ENCODE data around the gene OR2C1.

Gene OR2C1

DNA sequence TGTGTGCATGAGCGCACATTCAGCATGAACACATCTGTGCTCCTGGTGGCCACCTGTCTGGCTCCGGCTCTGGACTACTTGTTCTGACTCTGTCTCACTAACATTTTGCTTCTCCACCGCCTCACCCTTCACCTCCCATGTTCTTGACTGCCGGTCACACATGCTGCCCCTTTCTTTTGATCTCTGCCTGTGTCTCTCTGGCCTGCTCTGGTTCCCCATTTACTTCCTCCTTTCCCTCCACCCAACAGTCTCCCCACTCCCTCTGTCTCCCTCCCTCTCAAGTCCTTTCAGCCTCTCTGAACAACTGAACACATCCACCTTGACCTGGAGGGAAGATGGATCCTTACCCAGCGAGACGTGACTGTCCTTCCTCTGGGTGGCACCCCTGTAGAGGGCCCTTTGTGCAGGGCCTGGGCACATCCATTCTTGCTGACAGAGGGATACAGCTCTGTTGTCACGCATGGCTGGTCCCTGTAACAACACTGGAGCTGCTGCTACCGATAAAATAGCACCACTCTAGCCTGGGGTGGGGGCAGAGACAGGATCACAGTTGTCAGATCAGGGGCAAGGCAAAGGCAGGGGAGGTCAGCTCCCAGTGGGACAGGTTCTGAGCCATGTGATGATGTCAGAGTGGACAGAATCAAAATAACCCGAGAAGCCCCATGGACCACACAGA lies 34.1 kb downstream of the OR2C1 start:
- in situ Hi-C loops (cut with HindIII; ENCODE audit: low sequenced_read_pairs), result no loop called here

DNA sequence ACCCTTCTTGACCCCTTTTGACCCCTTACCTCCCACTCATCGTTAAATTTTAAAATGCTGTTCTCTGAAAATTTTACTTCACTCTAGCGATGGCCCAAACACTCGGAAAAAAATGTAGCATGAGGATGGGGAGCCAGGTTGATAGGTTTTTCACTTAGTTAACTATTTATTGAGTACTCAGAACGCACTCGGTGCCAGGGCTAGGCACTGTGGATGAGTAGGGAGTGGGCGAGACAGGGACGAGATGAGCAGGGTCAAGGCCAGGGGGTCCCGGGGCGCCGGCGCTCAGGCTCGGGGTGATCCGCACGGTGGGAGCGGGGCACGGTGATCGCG lies 44.7 kb downstream of the OR2C1 start:
- in situ Hi-C loops (cut with HindIII; ENCODE audit: low sequenced_read_pairs), result loop anchor here (5.0 to 10.0 kb wide), 2 partner anchors 83 to 104 kb away; partner anchors contain the start of gene CLUAP1

DNA sequence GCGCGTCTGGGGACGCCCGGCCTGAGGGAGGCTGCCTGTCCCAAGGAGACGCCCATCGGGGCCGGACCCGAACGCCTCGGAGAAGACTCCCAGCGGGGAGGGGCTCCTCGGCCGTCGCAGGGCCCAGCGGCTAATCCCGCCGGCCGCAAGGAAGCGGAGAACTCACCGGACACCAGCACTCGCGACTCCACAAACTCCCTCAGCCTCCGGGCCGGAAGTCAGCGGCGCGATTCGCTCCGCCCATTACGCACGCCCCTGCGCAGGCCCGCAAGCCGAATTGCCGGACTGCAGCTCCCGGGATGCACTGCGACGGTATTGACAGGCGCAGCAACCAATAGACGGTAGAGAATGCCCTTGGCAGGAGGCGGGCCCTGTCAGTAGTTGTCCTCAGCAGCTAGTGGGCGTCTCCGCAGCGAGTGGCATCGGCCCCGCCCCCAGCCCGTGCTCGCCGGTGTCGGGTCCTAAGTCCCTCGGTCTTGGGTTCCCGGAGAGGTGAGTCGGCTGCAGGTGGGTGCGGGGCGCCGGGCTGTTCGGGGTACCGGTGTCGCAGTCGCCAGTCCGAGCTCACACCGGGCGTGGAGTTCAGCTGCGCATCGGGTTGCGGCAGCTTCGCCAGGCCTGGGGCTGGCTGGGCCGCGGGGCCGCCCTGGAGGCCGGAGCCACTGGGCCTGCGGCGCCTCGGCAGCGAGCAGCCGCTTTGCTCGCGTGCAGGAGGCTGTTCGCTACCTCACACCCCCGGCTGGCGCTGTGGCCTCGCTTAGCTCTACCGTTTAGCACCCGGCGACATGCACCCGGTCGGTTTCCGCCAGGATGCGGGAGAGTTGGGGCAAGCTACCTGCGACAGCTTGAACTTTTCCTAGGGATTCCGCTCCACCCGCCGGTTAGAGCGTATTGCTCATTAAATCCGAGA lies 45.3 kb downstream of the OR2C1 start, which contains the start of the genes ZNF174 and ZSCAN32:
ZNF174 (plus strand) TSS at position 437 of the 910 bp plus-strand sequence. CDS start 790 bp downstream, outside the sequence.
ZSCAN32 (minus strand) TSS at position 226 of the 910 bp plus-strand sequence. CDS start 3,447 bp downstream, outside the sequence.
- in situ Hi-C loops (cut with HindIII; ENCODE audit: low sequenced_read_pairs), result loop anchor here (5.0 to 10.0 kb wide), 2 partner anchors 84 to 104 kb away; partner anchors contain the start of gene CLUAP1

DNA sequence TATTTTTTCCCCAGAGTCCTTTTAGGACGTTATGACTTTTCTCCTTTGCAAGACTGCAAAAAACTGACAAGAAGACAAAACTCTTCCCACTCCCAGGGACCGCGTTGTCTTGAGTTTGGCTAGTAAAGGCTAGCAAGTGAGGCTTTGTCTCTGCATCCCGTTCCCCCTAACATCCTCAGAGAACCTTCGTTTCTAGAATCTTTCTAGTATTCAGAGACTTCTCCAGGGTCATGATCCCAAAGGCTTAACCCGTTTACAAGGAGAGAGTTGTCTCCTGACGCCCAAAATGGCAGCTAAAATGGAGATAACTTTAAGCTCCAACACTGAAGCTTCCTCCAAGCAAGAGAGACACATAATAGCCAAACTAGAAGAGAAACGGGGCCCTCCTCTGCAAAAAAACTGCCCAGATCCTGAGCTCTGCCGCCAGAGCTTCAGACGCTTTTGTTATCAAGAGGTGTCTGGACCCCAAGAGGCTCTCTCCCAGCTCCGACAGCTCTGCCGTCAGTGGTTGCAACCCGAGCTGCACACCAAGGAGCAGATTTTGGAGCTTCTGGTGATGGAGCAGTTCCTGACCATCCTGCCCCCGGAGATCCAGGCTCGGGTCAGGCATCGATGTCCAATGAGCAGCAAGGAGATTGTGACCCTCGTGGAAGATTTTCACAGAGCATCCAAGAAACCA lies 46.2 kb downstream of the OR2C1 start:
- in situ Hi-C loops (cut with HindIII; ENCODE audit: low sequenced_read_pairs), result loop anchor here (5.0 to 10.0 kb wide), 2 partner anchors 85 to 103 kb away; partner anchors contain the start of gene CLUAP1
